Lower leg skin (tissue), 4 donors: ENCODE results near the gene LGI4. TPM values are rescaled to one million over a fixed set of nuclear protein-coding genes. Genes with fewer than 3 reads are reported as not detected.

Experiments
- DNase-seq, 2 donors: peaks; one replicate each; pipeline ENCODE4 v3.0.0-alpha.2; 2019; ENCODE audit warnings: low spot score in 2 of 2
- H3K4me3 ChIP-seq: fragments of 200-600 bp; sonication (generic); 2 replicates; pipeline ENCODE4 v1.5.1; 2017; ENCODE audit warnings: mild to moderate bottlenecking, low read depth; ENCODE audit not compliant: poor library complexity, severe bottlenecking
- POLR2A ChIP-seq, 2 donors: fragments of 450-650 bp; IDR thresholded peaks; one replicate each; pipeline ENCODE4 v1.6.1; 2016 to 2017; ENCODE audit warnings: antibody characterized with exemption in 2 of 2, mild to moderate bottlenecking in 1 of 2, moderate library complexity in 1 of 2
- WGBS, 2 donors: methylation state at CpG; one replicate each; pipeline ENCODE4 v1.1.5; 2018; 5-methylcytosine and 5-hydroxymethylcytosine counted together
- intact Hi-C: fragments of 100-400 bp; cut with DNase I; formaldehyde crosslinking; loops from one replicate; pipeline ENCODE4 v1.15.0; 2023; ENCODE audit warnings: low total_unique reads
- total RNA-seq, 4 donors: library from RNA; depleted of rRNA; stranded (reverse); fragments of >200 nt; gene quantifications; one replicate each; pipeline ENCODE4 v1.1.0, GENCODE V29; 2016
- TF ChIP-seq, protein P1 (sequence below), 3 donors: fragments of 450-650 bp; IDR thresholded peaks; one replicate each; pipeline ENCODE4 v1.5.1; 2016; ENCODE audit warnings: antibody characterized with exemption in 3 of 3, mild to moderate bottlenecking in 3 of 3, moderate library complexity in 2 of 3

The LGI4 gene
- total RNA-seq, 4 donors from 2014 or later: 4.3 to 19.4 (median 8.9) TPM

DNA sequence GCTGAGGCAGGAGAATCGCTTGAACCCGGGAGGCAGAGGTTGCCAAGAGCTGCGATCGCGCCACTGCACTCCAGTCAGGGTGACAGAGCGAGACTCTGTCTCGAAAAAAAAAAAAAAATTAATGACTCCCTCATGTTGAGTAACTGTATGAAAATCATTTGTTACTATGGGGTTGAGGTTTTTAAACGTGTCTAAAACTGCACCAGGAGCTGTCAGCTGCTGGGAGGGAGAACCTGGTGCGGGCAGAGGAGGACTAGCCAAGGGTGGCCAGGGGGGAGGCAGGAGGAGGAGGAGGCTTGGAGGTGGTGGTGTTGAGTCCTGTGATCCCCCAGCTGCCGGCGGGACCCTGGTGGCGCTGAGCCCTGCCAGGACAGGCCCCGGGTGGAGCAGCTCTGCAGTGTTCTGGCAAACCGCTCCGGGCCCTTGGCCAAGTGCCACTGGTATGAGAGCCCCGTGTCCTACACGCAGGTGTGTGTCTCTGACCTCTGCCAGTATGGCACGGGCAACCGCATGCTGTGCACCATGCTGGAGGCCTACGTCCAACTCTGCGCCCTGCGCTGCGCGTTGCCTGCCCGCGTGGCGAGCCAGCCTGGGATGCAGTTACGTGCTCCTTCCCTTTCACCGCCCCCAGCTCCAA lies 36.3 kb downstream of the LGI4 start:
- intact Hi-C loops: no loop called here
- no peak overlapping the region for H3K4me3 ChIP-seq
- no peak for DNase-seq
- WGBS, 2 donors: 30 to 37% methylated on average over 28 to 29 of the region's 29 CpGs
- no peak for TF ChIP-seq POLR2A (IDR thresholded peaks at IDR 0.05)
- TF ChIP-seq, protein P1, sequence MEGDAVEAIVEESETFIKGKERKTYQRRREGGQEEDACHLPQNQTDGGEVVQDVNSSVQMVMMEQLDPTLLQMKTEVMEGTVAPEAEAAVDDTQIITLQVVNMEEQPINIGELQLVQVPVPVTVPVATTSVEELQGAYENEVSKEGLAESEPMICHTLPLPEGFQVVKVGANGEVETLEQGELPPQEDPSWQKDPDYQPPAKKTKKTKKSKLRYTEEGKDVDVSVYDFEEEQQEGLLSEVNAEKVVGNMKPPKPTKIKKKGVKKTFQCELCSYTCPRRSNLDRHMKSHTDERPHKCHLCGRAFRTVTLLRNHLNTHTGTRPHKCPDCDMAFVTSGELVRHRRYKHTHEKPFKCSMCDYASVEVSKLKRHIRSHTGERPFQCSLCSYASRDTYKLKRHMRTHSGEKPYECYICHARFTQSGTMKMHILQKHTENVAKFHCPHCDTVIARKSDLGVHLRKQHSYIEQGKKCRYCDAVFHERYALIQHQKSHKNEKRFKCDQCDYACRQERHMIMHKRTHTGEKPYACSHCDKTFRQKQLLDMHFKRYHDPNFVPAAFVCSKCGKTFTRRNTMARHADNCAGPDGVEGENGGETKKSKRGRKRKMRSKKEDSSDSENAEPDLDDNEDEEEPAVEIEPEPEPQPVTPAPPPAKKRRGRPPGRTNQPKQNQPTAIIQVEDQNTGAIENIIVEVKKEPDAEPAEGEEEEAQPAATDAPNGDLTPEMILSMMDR (IDR thresholded peaks at IDR 0.05): no peak

DNA sequence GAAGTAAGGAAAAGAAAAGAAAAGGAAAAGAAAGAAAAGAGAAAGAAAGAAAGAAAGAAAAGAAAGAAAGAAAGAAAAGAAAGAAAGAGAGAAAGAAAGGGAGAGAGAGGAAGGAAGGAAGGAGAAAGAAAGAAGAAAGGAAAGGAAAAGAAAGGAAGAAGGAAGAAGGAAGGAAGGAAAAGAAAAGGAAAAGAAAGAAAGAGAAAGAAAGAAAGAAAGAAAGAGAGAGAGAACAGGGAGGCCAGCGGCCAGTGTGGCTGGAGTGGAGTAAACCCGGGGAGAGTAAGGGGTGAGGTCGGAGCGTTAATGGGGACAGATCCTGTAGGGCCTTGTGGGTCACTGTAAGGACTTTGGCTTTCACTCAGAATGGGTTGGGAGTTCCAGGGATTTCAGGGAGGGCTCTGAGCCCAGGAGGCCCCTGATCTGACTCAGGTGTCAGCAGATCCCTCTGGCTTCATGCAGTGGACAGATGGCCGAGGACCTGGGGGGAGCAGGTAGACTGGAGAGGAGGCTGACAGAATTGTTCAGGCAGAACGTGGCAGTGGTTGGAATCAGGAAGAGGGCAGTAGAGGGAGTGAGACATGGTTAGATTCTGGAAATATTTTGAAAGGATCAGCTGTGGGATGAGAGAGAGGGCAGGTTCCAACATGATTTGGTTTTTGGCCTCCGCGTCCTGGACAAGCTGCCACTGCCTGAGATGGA lies 39.0 kb downstream of the LGI4 start:
- WGBS, 2 donors: 51 to 58% methylated on average over 8 of the region's 8 CpGs
- no peak for TF ChIP-seq POLR2A (IDR thresholded peaks at IDR 0.05)
- TF ChIP-seq, protein P1 (IDR thresholded peaks at IDR 0.05): no peak
- intact Hi-C loops: no loop called here
- H3K4me3 ChIP-seq: no peak overlapping the region
- DNase-seq: no peak

DNA sequence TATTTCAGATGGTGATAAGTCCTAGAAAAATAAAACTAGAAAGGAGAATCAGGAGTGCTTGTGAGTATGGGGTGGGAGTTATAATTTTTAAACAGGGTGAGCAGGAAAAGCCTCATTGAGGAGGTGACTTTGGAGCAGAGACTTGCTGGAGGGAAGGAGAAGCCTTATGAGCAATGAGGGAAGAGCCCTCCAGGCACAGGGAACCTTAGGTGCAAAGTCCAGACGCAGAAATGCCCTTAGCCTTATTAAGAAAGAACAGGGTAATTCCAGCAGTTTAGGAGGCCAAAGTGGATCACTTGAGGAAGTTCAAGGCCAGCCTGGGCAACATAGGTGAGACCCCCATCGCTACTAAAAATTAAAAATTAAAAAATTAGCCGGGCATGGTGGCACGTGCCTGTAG lies 40.2 kb downstream of the LGI4 start:
- intact Hi-C loops: no loop called here
- H3K4me3 ChIP-seq: no peak overlapping the region
- DNase-seq: no peak
- 81 to 84% methylated on average over 4 of the region's 4 CpGs for WGBS, 2 donors
- TF ChIP-seq POLR2A (IDR thresholded peaks at IDR 0.05): no peak
- TF ChIP-seq, protein P1 (IDR thresholded peaks at IDR 0.05): no peak

DNA sequence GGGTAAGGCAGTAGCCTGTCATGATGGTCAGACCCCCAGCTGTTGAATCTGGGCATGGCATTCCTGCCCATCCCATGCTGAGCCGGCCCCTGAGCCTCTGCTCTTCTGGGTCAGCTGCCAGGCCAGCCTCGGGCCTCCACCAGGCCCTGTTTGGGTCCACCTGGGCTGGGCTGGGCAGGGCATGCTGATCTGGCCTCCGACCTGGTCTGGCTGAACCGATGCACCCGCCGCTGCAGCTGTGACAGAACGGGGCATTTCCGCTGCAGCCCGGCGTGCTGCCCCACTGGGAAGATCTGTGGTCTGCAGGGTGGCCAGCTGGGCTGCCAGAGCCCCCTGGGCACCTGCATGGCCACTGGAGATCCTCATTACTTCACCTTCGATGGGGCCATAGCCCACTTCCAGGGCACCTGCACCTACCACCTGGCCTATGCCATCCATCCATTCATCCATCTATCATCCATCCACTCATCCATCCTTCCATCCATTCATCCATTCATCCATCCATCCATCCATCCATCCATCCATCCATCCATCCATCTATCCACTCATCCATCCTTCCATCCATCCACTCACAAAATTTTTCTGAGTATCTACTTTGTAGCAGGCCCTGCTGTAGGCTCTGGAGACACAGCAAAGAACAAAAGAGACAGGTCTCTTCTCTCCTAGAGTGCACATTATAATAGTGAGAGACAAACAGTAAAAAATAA lies 40.8 kb downstream of the LGI4 start:
- no peak overlapping the region for H3K4me3 ChIP-seq
- no peak for DNase-seq
- 83 to 85% methylated on average over 9 to 11 of the region's 11 CpGs for WGBS, 2 donors
- intact Hi-C loops: no loop called here
- no peak for TF ChIP-seq POLR2A (IDR thresholded peaks at IDR 0.05)

DNA sequence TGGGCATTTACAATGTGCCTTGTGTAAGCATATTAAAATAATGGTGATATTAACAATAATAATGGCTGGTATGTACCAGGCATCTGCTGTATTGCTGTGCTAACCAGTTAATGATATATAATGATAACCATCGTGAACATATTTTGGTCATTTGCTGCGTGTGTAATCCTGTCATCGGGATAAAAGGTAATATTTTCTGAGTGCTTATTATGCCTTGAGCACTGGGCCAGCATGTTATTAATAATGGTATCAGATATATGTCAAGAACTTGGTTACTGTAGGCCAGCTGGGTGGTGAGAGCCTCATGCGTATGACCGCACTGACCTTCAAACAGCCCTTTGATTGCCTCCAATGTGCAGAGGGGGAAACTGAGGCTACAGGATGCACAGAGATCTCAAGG lies 41.4 kb downstream of the LGI4 start:
- TF ChIP-seq, protein P1 (IDR thresholded peaks at IDR 0.05): no peak
- TF ChIP-seq POLR2A (IDR thresholded peaks at IDR 0.05): no peak
- 67 to 69% methylated on average over 5 of the region's 5 CpGs for WGBS, 2 donors
- intact Hi-C loops: no loop called here
- no peak overlapping the region for H3K4me3 ChIP-seq
- DNase-seq: no peak

DNA sequence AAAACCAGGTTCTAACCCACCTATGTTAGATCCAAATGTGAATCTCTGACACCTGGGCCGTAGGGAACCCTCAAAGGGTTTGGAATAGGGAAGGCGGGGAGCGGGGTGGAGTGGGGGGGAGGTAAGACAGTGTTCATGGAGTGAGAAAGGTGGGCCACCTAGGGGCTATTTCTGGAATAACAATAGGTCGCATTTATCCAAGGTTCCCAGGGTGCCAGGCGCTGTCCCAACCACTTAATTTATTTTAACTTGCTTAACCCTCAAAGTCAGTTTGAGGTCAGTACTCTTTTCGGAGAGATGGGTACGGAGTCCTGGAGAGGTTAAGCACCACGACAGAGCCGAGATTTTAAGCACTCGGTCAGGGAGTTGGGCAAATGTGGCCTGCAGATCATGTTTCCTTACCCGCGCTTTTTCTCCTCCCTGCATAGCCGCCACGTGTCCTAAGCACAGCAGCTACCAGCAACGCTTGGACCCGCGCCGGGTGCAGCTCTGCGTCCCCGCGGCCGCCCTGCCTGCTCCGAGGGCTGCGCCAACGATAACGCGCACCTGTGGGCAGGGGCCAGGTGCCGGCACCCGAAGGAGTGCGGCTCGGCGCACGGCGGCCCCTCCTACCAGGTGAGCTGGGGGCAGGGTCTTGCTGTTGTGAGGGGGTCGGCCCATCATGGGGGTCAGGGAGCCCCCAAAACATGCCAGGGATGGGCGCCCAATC lies 44.2 kb downstream of the LGI4 start:
- DNase-seq: peak in 1 of 2 donors; percentile 60
- no peak for TF ChIP-seq POLR2A (IDR thresholded peaks at IDR 0.05)
- TF ChIP-seq, protein P1 (IDR thresholded peaks at IDR 0.05): no peak
- H3K4me3 ChIP-seq: no peak overlapping the region
- intact Hi-C loops: no loop called here
- 2 to 4% methylated on average over 27 to 31 of the region's 36 CpGs for WGBS, 2 donors
